ENCODE data around the gene GPR148. TPM values are rescaled to one million over a fixed set of nuclear protein-coding genes. Genes with fewer than 3 reads are reported as not detected.

Gene GPR148
- total and polyA plus RNA-seq, 2 of the 4 experiments (the other 2 are of a cell fraction) = not detected

- Histone ChIP-seq H2BK120ac (ENCODE audit: low read depth, low read length) (no peak overlapping the region), H2BK20ac (ENCODE audit: low read depth, low read length) (no peak overlapping the region), H2AK9ac (replicated peaks; ENCODE audit: low read depth, low read length, poor library complexity) (no peak overlapping the region), H3K27ac (ENCODE audit: insufficient read depth, low read length) (no peak overlapping the region), H2AK5ac (ENCODE audit: low read depth, low read length) (no peak overlapping the region), H4K5ac (ENCODE audit: low read depth, low read length) (no peak overlapping the region), H3K9ac (ENCODE audit: low read depth, low read length) (no peak overlapping the region), H4K91ac (ENCODE audit: insufficient read depth, low read depth, low read length) (no peak overlapping the region), H2BK15ac (ENCODE audit: low read depth, low read length) (no peak overlapping the region), H3K9me1 (ENCODE audit: insufficient read depth, low read length) (no peaks in the 10 kb centered on the region), H3K36me3 (ENCODE audit: control insufficient read depth, insufficient read depth, low read length) (no peaks in the 10 kb centered on the region), H4K20me1 (ENCODE audit: insufficient read depth, low read length) (no peaks in the 10 kb centered on the region), H3K27me3 (ENCODE audit: control insufficient read depth, insufficient read depth, low read length) (peaks cover 8% of the 10 kb centered on the region), H4K8ac (ENCODE audit: low read depth in 2 of 2, low read length in 2 of 2) (no peak overlapping the region), H3K18ac (ENCODE audit: low read depth, low read length) (no peak overlapping the region), H3K4me3 (ENCODE audit: insufficient read depth, low read depth, low read length) (no peak overlapping the region), H3K79me1 (ENCODE audit: low read depth in 1 of 2, low read length in 2 of 2) (no peaks in the 10 kb centered on the region), H2BK5ac (ENCODE audit: low read depth, low read length, poor library complexity, severe bottlenecking) (no peak overlapping the region), H3K23ac (ENCODE audit: low read depth, low read length) (no peak overlapping the region), H2AFZ (replicated peaks; ENCODE audit: low read length, poor library complexity) (no peak overlapping the region), H3K56ac (ENCODE audit: extremely low read depth, insufficient read depth, low read length) (no peak overlapping the region), H3K9me3 (ENCODE audit: control insufficient read depth, insufficient read depth, low read length) (no peaks in the 10 kb centered on the region), H3K4me2 (ENCODE audit: low read depth, low read length) (no peak overlapping the region), H3K4ac (ENCODE audit: low read depth, low read length) (no peak overlapping the region), H3K4me1 (ENCODE audit: control insufficient read depth, insufficient read depth, low read length) (peaks cover 2% of the 10 kb centered on the region; the same call in 1 of the 2 replicates), H3K14ac (replicated peaks; ENCODE audit: low read depth, low read length) (no peak overlapping the region)
- dilution Hi-C loops (cut with HindIII; ENCODE audit: low sequenced_read_pairs, unreplicated experiment) = no loop called here
- WGBS, 2 experiments (ENCODE audit: extremely low coverage in 2 of 2, insufficient read length in 1 of 2) = 8% methylated on average over 2 of the region's 8 CpGs; no CpG with 5 or more reads in 1 of the 2 experiments
- no peak for DNase-seq
- intact Hi-C loops (cut with micrococcal nuclease) = no loop called here
- ChIA-PET CTCF (no interaction called here), POLR2A (ENCODE audit: unreplicated experiment) (no interaction called here)
- TF ChIP-seq NFE2L2 (IDR thresholded peaks at IDR 0.05; ENCODE audit: low read depth, low read length) = no peak
- TF ChIP-seq RAD21 (IDR thresholded peaks at IDR 0.05; ENCODE audit: low read length) = no peak
- no peak for TF ChIP-seq CHD1 (IDR thresholded peaks at IDR 0.05; ENCODE audit: low read depth, low read length)
- no peak for TF ChIP-seq SMC3 (IDR thresholded peaks at IDR 0.05; ENCODE audit: low read depth, low read length)
- TF ChIP-seq MAZ (IDR thresholded peaks at IDR 0.05; ENCODE audit: borderline replicate concordance, low read depth, low read length) = no peak
- TF ChIP-seq BHLHE40 (IDR thresholded peaks at IDR 0.05; ENCODE audit: low read depth, low read length) = no peak
- TF ChIP-seq CEBPB (IDR thresholded peaks at IDR 0.05; ENCODE audit: low read depth, low read length) = no peak
- no peak for TF ChIP-seq POLR2A (IDR thresholded peaks at IDR 0.05; ENCODE audit: low read depth, low read length)
- no peak for TF ChIP-seq FOS (IDR thresholded peaks at IDR 0.05; ENCODE audit: low read depth, low read length)
- no peak for TF ChIP-seq MXI1 (IDR thresholded peaks at IDR 0.05; ENCODE audit: borderline replicate concordance, low read depth, low read length)
- TF ChIP-seq MAFK (IDR thresholded peaks at IDR 0.05; ENCODE audit: low read depth, low read length) = no peak
- TF ChIP-seq CTCF (conservative IDR thresholded peaks at IDR 0.05; ENCODE audit: low read depth, low read length) = no peak
- in situ Hi-C loops (cut with MboI; ENCODE audit: low sequenced_read_pairs) = no loop called here
- BruUV-seq (replicated peaks) = no TSS peak
- ATAC-seq (ENCODE audit: low read depth) = no peak
These were observed 25.9 kb downstream of the GPR148 start for GRCh38 chr2:130754811-130755210.

Data from IMR-90 (cell line).